H9 (cell line): ENCODE results near the gene ZNF541. TPM values are rescaled to one million over a fixed set of nuclear protein-coding genes. Genes with fewer than 3 reads are reported as not detected.
A peak's percentile ranks its signal among the peaks of the same experiment; 100 is the strongest.

Experiments
- DNase-seq: peaks from one replicate; pipeline ENCODE4 v3.0.0-alpha.2; 2017
- H2AFZ ChIP-seq: one replicate; pipeline ENCODE4 v1.6.1; 2013; ENCODE audit warnings: mild to moderate bottlenecking, low read length, control low read depth, moderate library complexity
- H2AK5ac ChIP-seq: 2 replicates; pipeline ENCODE4 v1.6.1; 2013; ENCODE audit warnings: low read length, control low read depth, mixed read lengths; ENCODE audit not compliant: insufficient read length
- H2BK120ac ChIP-seq: one replicate; pipeline ENCODE4 v1.6.1; 2013; ENCODE audit warnings: low read depth, mild to moderate bottlenecking, low read length, control low read depth, inconsistent platforms; ENCODE audit not compliant: poor library complexity, severe bottlenecking
- H2BK12ac ChIP-seq: 2 replicates; pipeline ENCODE4 v1.6.1; 2013; ENCODE audit warnings: low read length, control low read depth, mixed read lengths, low read depth; ENCODE audit not compliant: insufficient read length
- H2BK15ac ChIP-seq: 2 replicates; pipeline ENCODE4 v1.6.1; 2013; ENCODE audit warnings: low read depth, low read length, control low read depth
- H2BK20ac ChIP-seq: one replicate; pipeline ENCODE4 v1.6.1; 2013; ENCODE audit warnings: low read depth, mild to moderate bottlenecking, low read length, control low read depth, inconsistent platforms; ENCODE audit not compliant: poor library complexity, severe bottlenecking
- H2BK5ac ChIP-seq: 2 replicates; pipeline ENCODE4 v1.6.1; 2013; ENCODE audit warnings: low read length, control low read depth, mixed read lengths; ENCODE audit not compliant: insufficient read length
- H3K14ac ChIP-seq: 2 replicates; pipeline ENCODE4 v1.6.1; 2013; ENCODE audit warnings: low read length, control low read depth; ENCODE audit not compliant: insufficient read depth
- H3K18ac ChIP-seq: 2 replicates; pipeline ENCODE4 v1.6.1; 2013; ENCODE audit warnings: low read depth, mild to moderate bottlenecking, mixed read lengths, low read length, control low read depth; ENCODE audit not compliant: insufficient read length
- H3K23ac ChIP-seq: 2 replicates; pipeline ENCODE4 v1.6.1; 2013; ENCODE audit warnings: low read length, control low read depth, mixed read lengths, low read depth; ENCODE audit not compliant: insufficient read length
- H3K23me2 ChIP-seq: 2 replicates; pipeline ENCODE4 v1.6.1; 2013; ENCODE audit warnings: low read depth, mild to moderate bottlenecking, mixed read lengths, low read length, control low read depth; ENCODE audit not compliant: insufficient read length, poor library complexity, severe bottlenecking
- H3K27ac ChIP-seq: 2 replicates; pipeline ENCODE4 v1.5.1; 2013; ENCODE audit warnings: low read length, control low read depth, mixed read lengths, low read depth; ENCODE audit not compliant: insufficient read length
- H3K27me3 ChIP-seq: 2 replicates; pipeline ENCODE4 v1.6.1; 2013; ENCODE audit warnings: low read length, control low read depth, inconsistent platforms; ENCODE audit not compliant: insufficient read depth
- H3K4ac ChIP-seq: 2 replicates; pipeline ENCODE4 v1.6.1; 2013; ENCODE audit warnings: low read depth, mild to moderate bottlenecking, control low read depth, inconsistent platforms, low read length, moderate library complexity
- H3K4me1 ChIP-seq: 2 replicates; pipeline ENCODE4 v1.6.1; 2013; ENCODE audit warnings: low read length, control low read depth, inconsistent platforms; ENCODE audit not compliant: insufficient read depth
- H3K4me2 ChIP-seq: 2 replicates; pipeline ENCODE4 v1.6.1; 2013; ENCODE audit warnings: low read length, control low read depth, mixed read lengths; ENCODE audit not compliant: insufficient read length, insufficient read depth
- H3K56ac ChIP-seq: 2 replicates; pipeline ENCODE4 v1.6.1; 2013; ENCODE audit warnings: low read depth, mild to moderate bottlenecking, mixed read lengths, low read length, control low read depth; ENCODE audit not compliant: insufficient read length
- H3K79me1 ChIP-seq: 2 replicates; pipeline ENCODE4 v1.6.1; 2013; ENCODE audit warnings: low read depth, mild to moderate bottlenecking, moderate library complexity, low read length, control low read depth, inconsistent platforms; ENCODE audit not compliant: insufficient read depth, poor library complexity, severe bottlenecking
- H3K79me2 ChIP-seq: 2 replicates; pipeline ENCODE4 v1.6.1; 2013; ENCODE audit warnings: low read length, control low read depth, inconsistent platforms; ENCODE audit not compliant: insufficient read depth
- H3K9ac ChIP-seq: 2 replicates; pipeline ENCODE4 v1.6.1; 2013; ENCODE audit warnings: low read length, control low read depth, mixed read lengths; ENCODE audit not compliant: insufficient read length; ENCODE audit errors: extremely low read depth
- H3K9me3 ChIP-seq: one replicate; pipeline ENCODE4 v1.6.1; 2013; ENCODE audit warnings: low read depth, low read length, inconsistent platforms; ENCODE audit not compliant: control insufficient read depth
- H3T11ph ChIP-seq: one replicate; pipeline ENCODE4 v1.6.1; 2013; ENCODE audit warnings: mild to moderate bottlenecking, low read length, control low read depth, inconsistent platforms
- H4K20me1 ChIP-seq: one replicate; pipeline ENCODE4 v1.6.1; 2013; ENCODE audit not compliant: control insufficient read depth, insufficient read length, insufficient read depth
- H4K5ac ChIP-seq: 2 replicates; pipeline ENCODE4 v1.6.1; 2013; ENCODE audit warnings: low read depth, mild to moderate bottlenecking, mixed read lengths, low read length, control low read depth; ENCODE audit not compliant: insufficient read length
- H4K8ac ChIP-seq: replicated peaks from 2 replicates; pipeline ENCODE4 v1.6.1; 2013; ENCODE audit warnings: low read length, control low read depth, mixed read lengths, low read depth; ENCODE audit not compliant: insufficient read length
- H4K91ac ChIP-seq: 2 replicates; pipeline ENCODE4 v1.6.1; 2013; ENCODE audit warnings: low read depth, mild to moderate bottlenecking, moderate library complexity, mixed read lengths, low read length, control low read depth; ENCODE audit not compliant: insufficient read length
- H3K27ac Mint-ChIP-seq, 3 experiments: 2 replicates in 2 of 3; 3 replicates in 1 of 3; pipeline ENCODE4 v1.8.0; 2020 to 2021; ENCODE audit warnings: mixed read lengths in 3 of 3, mild to moderate bottlenecking in 1 of 3, moderate library complexity in 1 of 3
- H3K27me3 Mint-ChIP-seq: 2 replicates; pipeline ENCODE4 v1.8.0; 2021; ENCODE audit warnings: low read depth, mild to moderate bottlenecking, moderate library complexity, mixed read lengths
- H3K36me3 Mint-ChIP-seq, 3 experiments: 2 replicates in 2 of 3; 3 replicates in 1 of 3; pipeline ENCODE4 v1.8.0; 2020 to 2021; ENCODE audit warnings: low read depth in 3 of 3, mixed read lengths in 3 of 3; ENCODE audit not compliant: insufficient read depth in 1 of 3
- H3K4me1 Mint-ChIP-seq, 2 experiments: 2 replicates each; pipeline ENCODE4 v1.8.0; 2020; ENCODE audit warnings: mixed read lengths in 2 of 2
- H3K4me3 Mint-ChIP-seq, 2 experiments: 2 replicates in 1 of 2; 3 replicates in 1 of 2; pipeline ENCODE4 v1.8.0; 2020 to 2021; ENCODE audit warnings: mild to moderate bottlenecking in 2 of 2, mixed read lengths in 2 of 2, moderate library complexity in 1 of 2
- H3K9me3 Mint-ChIP-seq, 2 experiments: 2 replicates in 1 of 2; 3 replicates in 1 of 2; pipeline ENCODE4 v1.8.0; 2020; ENCODE audit warnings: mild to moderate bottlenecking in 2 of 2, mixed read lengths in 2 of 2, moderate library complexity in 1 of 2
- WGBS: extraction: QIAGEN DNeasy Blood & Tissue Kit; methylation state at CpG from one replicate; pipeline ENCODE4 v1.1.7; 2013; ENCODE audit warnings: missing lambda C conversion rate, low lambda C conversion rate, mixed read lengths; ENCODE audit not compliant: insufficient read length; ENCODE audit errors: extremely low coverage; 5-methylcytosine and 5-hydroxymethylcytosine counted together
- total RNA-seq: library from RNA; stranded (reverse); gene quantifications from 2 replicates; pipeline ENCODE4 v1.2.1, GENCODE V29; 2021
- TF ChIP-seq, protein P1 (sequence below): fragments of 200-600 bp; sonication (generic); conservative IDR thresholded peaks from 3 replicates; pipeline ENCODE4 v1.8.0; 2021; ENCODE audit warnings: antibody characterized with exemption, mild to moderate bottlenecking

The ZNF541 gene
- total RNA-seq, 1 experiment from 2014 or later, result not detected

DNA sequence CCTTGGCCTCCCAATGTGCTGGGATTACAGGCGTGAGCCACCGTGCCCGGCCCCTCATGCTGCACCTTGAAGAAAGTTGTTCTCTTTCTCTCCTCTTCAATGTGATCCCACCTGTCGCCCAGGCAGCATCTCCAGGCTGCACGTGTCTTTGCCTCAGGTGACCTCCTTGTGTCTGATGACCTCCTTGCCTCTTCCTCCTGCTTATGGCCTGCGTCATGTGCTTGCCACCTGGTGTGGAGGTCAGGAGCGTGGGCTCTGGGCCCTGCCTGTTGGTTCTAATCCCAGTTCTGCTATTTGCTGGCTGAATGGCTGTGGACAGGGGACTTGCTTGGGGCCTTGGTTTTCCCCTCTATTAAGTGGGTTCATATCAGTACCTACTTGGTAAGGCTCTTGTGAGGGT lies 42.3 kb upstream of the ZNF541 start:
- H3K4ac ChIP-seq, result no peak overlapping the region
- peaks cover 44% of the 10 kb centered on the region; the same call in 1 of the 2 replicates for H3K79me2 ChIP-seq
- no peak overlapping the region for H3T11ph ChIP-seq
- no peaks in the 10 kb centered on the region for H4K20me1 ChIP-seq
- H3K27ac ChIP-seq, result no peak overlapping the region
- peaks cover 2% of the 10 kb centered on the region for H3K23me2 ChIP-seq
- no peak overlapping the region for H2BK5ac ChIP-seq
- H4K91ac ChIP-seq, result no peak overlapping the region
- H2BK12ac ChIP-seq, result no peak overlapping the region
- H3K4me1 ChIP-seq, result peaks cover 14% of the 10 kb centered on the region; the same call in 1 of the 2 replicates
- H3K27me3 ChIP-seq, result no peaks in the 10 kb centered on the region
- no peak overlapping the region for H2AFZ ChIP-seq
- WGBS, result no CpG with 5 or more reads among the region's 7 CpGs
- no peak overlapping the region for H3K4me2 ChIP-seq
- H3K18ac ChIP-seq, result no peak overlapping the region
- H3K36me3 Mint-ChIP-seq, result peaks cover 5 to 21% (median 10%) of the 10 kb centered on the region in 3 experiments
- H3K9me3 Mint-ChIP-seq, result no peaks in the 10 kb centered on the region
- H4K8ac ChIP-seq, result no peak overlapping the region
- no peaks in the 10 kb centered on the region for H3K9me3 ChIP-seq
- no peak overlapping the region for H2BK15ac ChIP-seq
- H3K56ac ChIP-seq, result no peak overlapping the region
- H2BK120ac ChIP-seq, result no peak overlapping the region
- peaks cover 7% of the 10 kb centered on the region for H3K79me1 ChIP-seq
- no peak overlapping the region for H3K9ac ChIP-seq
- no peaks in the 10 kb centered on the region for H3K27me3 Mint-ChIP-seq
- H3K4me3 Mint-ChIP-seq, result no peak overlapping the region
- no peak for DNase-seq
- no peak overlapping the region for H2AK5ac ChIP-seq
- no peak overlapping the region for H3K23ac ChIP-seq
- H3K27ac Mint-ChIP-seq, result peak overlapping the region in 2 of 3 experiments; percentile 18 to 91; a peak in 3 of 7 replicates
- H2BK20ac ChIP-seq, result no peak overlapping the region
- no peak overlapping the region for H3K14ac ChIP-seq
- peaks cover 60 to 70% of the 10 kb centered on the region in 2 experiments for H3K4me1 Mint-ChIP-seq
- H4K5ac ChIP-seq, result no peak overlapping the region
- TF ChIP-seq, protein P1, sequence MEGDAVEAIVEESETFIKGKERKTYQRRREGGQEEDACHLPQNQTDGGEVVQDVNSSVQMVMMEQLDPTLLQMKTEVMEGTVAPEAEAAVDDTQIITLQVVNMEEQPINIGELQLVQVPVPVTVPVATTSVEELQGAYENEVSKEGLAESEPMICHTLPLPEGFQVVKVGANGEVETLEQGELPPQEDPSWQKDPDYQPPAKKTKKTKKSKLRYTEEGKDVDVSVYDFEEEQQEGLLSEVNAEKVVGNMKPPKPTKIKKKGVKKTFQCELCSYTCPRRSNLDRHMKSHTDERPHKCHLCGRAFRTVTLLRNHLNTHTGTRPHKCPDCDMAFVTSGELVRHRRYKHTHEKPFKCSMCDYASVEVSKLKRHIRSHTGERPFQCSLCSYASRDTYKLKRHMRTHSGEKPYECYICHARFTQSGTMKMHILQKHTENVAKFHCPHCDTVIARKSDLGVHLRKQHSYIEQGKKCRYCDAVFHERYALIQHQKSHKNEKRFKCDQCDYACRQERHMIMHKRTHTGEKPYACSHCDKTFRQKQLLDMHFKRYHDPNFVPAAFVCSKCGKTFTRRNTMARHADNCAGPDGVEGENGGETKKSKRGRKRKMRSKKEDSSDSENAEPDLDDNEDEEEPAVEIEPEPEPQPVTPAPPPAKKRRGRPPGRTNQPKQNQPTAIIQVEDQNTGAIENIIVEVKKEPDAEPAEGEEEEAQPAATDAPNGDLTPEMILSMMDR, result no peak
